ENCODE results near the gene PFN4. TPM values are rescaled to one million over a fixed set of nuclear protein-coding genes. Genes with fewer than 3 reads are reported as not detected.

Gene PFN4
- total RNA-seq, 1 experiment from 2014 or later = not detected

DNA sequence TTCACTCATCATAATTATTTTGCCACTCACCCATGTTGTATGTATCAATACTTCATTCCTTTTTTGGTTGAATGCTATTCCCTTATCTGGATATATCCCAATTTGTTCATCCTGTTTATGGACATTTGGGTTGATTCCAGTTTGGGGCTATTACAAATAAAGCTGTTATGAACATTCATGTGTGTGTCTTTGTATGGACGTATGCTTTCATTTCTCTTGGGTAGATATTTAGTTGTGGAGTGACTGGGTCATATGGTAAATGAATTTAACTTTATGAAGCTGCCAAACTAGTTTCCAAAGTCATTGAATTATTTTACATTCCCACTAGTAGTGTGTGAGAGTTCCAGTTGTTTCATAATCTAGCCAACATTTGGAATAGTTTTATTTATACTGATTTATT, 2.8 kb upstream of the PFN4 start:
- peaks cover 23% of the 10 kb centered on the region for H3K4me1 Mint-ChIP-seq
- ATAC-seq (no peak), DNase-seq (ENCODE audit: low spot score) (no peak)
- no peak overlapping the region for H3K27ac Mint-ChIP-seq
- TF ChIP-seq NR3C1 (CRISPR knock-in tag; conservative IDR thresholded peaks at IDR 0.05; ENCODE audit: low read depth) (no peak), NFATC4 (CRISPR knock-in tag; IDR thresholded peaks at IDR 0.05) (no peak)
- TF ChIP-seq, protein P1, sequence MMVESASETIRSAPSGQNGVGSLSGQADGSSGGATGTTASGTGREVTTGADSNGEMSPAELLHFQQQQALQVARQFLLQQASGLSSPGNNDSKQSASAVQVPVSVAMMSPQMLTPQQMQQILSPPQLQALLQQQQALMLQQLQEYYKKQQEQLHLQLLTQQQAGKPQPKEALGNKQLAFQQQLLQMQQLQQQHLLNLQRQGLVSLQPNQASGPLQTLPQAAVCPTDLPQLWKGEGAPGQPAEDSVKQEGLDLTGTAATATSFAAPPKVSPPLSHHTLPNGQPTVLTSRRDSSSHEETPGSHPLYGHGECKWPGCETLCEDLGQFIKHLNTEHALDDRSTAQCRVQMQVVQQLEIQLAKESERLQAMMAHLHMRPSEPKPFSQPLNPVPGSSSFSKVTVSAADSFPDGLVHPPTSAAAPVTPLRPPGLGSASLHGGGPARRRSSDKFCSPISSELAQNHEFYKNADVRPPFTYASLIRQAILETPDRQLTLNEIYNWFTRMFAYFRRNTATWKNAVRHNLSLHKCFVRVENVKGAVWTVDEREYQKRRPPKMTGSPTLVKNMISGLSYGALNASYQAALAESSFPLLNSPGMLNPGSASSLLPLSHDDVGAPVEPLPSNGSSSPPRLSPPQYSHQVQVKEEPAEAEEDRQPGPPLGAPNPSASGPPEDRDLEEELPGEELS (CRISPR knock-in tag; IDR thresholded peaks at IDR 0.05) = no peak
- TF ChIP-seq, protein P2, sequence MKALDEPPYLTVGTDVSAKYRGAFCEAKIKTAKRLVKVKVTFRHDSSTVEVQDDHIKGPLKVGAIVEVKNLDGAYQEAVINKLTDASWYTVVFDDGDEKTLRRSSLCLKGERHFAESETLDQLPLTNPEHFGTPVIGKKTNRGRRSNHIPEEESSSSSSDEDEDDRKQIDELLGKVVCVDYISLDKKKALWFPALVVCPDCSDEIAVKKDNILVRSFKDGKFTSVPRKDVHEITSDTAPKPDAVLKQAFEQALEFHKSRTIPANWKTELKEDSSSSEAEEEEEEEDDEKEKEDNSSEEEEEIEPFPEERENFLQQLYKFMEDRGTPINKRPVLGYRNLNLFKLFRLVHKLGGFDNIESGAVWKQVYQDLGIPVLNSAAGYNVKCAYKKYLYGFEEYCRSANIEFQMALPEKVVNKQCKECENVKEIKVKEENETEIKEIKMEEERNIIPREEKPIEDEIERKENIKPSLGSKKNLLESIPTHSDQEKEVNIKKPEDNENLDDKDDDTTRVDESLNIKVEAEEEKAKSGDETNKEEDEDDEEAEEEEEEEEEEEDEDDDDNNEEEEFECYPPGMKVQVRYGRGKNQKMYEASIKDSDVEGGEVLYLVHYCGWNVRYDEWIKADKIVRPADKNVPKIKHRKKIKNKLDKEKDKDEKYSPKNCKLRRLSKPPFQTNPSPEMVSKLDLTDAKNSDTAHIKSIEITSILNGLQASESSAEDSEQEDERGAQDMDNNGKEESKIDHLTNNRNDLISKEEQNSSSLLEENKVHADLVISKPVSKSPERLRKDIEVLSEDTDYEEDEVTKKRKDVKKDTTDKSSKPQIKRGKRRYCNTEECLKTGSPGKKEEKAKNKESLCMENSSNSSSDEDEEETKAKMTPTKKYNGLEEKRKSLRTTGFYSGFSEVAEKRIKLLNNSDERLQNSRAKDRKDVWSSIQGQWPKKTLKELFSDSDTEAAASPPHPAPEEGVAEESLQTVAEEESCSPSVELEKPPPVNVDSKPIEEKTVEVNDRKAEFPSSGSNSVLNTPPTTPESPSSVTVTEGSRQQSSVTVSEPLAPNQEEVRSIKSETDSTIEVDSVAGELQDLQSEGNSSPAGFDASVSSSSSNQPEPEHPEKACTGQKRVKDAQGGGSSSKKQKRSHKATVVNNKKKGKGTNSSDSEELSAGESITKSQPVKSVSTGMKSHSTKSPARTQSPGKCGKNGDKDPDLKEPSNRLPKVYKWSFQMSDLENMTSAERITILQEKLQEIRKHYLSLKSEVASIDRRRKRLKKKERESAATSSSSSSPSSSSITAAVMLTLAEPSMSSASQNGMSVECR (CRISPR knock-in tag; IDR thresholded peaks at IDR 0.05; ENCODE audit: borderline replicate concordance) = no peak
- ChIA-PET CTCF (no interaction called here), POLR2A (no interaction called here)
- H3K36me3 Mint-ChIP-seq = no peaks in the 10 kb centered on the region
- H3K9me3 Mint-ChIP-seq = peaks cover 5% of the 10 kb centered on the region
- peaks cover 29% of the 10 kb centered on the region for H3K27me3 Mint-ChIP-seq (ENCODE audit: low read depth)
- H3K4me3 Mint-ChIP-seq = no peak overlapping the region

DNA sequence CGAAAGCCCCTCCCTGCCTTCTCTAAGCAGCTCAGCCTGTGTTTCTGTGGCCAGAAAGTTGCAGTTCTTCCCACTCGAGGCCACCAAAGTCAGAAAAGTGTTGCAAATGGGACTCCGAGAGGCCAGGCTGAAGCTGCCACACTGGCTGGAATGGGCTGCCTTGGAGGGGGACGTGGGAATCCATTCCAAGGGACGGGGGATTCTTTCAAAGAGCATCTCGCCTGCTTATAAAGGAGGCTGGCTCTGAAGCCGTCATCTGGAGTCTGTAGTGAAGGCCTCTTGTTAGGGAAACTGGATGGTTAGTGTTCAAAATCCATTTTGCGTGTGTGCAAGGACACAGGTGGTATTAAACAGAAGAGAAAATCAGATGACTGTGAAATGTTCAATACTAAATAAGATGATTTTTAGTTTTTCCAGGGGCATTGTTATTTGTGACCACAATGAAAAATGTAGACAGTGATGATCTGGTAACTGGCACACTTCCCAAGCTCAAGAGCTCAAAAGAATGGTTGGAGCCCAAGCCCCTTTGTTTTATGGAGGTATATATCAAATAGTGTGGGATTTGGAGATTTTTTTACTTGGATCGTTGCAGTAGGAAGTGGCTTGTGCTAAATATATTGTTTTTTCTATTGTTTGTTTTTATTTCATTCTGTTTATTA, 917 bp upstream of the PFN4 start:
- H3K36me3 Mint-ChIP-seq = no peaks in the 10 kb centered on the region
- CTCF ChIA-PET = interaction anchor here (6.6 kb wide), 1 partner anchor 40 kb away, joined by 64 read pairs; the partner anchor contains the start of gene TP53I3
- peaks cover 24% of the 10 kb centered on the region for H3K4me1 Mint-ChIP-seq
- H3K27me3 Mint-ChIP-seq (ENCODE audit: low read depth) = peaks cover 29% of the 10 kb centered on the region
- H3K27ac Mint-ChIP-seq = no peak overlapping the region
- POLR2A ChIA-PET = interaction anchor here (0.5 to 2.4 kb wide), 3 partner anchors 9 to 40 kb away, joined by 3 to 13 read pairs (median 3); partner anchors contain the start of gene TP53I3
- DNase-seq (ENCODE audit: low spot score) (no peak), ATAC-seq (peak; percentile 7)
- peak overlapping the region; percentile 76 for H3K4me3 Mint-ChIP-seq
- peaks cover 5% of the 10 kb centered on the region for H3K9me3 Mint-ChIP-seq
- TF ChIP-seq ZNF219 (CRISPR knock-in tag; IDR thresholded peaks at IDR 0.05; ENCODE audit: borderline replicate concordance) (no peak), NR3C1 (CRISPR knock-in tag; conservative IDR thresholded peaks at IDR 0.05; ENCODE audit: low read depth) (no peak), FOXK1 (CRISPR knock-in tag; IDR thresholded peaks at IDR 0.05) (no peak), RELA (CRISPR knock-in tag; IDR thresholded peaks at IDR 0.05; ENCODE audit: borderline replicate concordance) (no peak), NFATC4 (CRISPR knock-in tag; IDR thresholded peaks at IDR 0.05) (no peak), JUN (CRISPR knock-in tag; IDR thresholded peaks at IDR 0.05) (no peak), SMAD3 (CRISPR knock-in tag; IDR thresholded peaks at IDR 0.05; ENCODE audit: borderline replicate concordance) (no peak)
- TF ChIP-seq, protein P3, sequence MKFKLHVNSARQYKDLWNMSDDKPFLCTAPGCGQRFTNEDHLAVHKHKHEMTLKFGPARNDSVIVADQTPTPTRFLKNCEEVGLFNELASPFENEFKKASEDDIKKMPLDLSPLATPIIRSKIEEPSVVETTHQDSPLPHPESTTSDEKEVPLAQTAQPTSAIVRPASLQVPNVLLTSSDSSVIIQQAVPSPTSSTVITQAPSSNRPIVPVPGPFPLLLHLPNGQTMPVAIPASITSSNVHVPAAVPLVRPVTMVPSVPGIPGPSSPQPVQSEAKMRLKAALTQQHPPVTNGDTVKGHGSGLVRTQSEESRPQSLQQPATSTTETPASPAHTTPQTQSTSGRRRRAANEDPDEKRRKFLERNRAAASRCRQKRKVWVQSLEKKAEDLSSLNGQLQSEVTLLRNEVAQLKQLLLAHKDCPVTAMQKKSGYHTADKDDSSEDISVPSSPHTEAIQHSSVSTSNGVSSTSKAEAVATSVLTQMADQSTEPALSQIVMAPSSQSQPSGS (CRISPR knock-in tag; IDR thresholded peaks at IDR 0.05; ENCODE audit: borderline replicate concordance, low read depth) = no peak
- TF ChIP-seq, protein P4, sequence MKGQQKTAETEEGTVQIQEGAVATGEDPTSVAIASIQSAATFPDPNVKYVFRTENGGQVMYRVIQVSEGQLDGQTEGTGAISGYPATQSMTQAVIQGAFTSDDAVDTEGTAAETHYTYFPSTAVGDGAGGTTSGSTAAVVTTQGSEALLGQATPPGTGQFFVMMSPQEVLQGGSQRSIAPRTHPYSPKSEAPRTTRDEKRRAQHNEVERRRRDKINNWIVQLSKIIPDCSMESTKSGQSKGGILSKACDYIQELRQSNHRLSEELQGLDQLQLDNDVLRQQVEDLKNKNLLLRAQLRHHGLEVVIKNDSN (CRISPR knock-in tag; IDR thresholded peaks at IDR 0.05) = no peak
- TF ChIP-seq, protein P5, sequence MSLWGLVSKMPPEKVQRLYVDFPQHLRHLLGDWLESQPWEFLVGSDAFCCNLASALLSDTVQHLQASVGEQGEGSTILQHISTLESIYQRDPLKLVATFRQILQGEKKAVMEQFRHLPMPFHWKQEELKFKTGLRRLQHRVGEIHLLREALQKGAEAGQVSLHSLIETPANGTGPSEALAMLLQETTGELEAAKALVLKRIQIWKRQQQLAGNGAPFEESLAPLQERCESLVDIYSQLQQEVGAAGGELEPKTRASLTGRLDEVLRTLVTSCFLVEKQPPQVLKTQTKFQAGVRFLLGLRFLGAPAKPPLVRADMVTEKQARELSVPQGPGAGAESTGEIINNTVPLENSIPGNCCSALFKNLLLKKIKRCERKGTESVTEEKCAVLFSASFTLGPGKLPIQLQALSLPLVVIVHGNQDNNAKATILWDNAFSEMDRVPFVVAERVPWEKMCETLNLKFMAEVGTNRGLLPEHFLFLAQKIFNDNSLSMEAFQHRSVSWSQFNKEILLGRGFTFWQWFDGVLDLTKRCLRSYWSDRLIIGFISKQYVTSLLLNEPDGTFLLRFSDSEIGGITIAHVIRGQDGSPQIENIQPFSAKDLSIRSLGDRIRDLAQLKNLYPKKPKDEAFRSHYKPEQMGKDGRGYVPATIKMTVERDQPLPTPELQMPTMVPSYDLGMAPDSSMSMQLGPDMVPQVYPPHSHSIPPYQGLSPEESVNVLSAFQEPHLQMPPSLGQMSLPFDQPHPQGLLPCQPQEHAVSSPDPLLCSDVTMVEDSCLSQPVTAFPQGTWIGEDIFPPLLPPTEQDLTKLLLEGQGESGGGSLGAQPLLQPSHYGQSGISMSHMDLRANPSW (CRISPR knock-in tag; conservative IDR thresholded peaks at IDR 0.05; ENCODE audit: low read depth) = no peak
- TF ChIP-seq, protein P6, sequence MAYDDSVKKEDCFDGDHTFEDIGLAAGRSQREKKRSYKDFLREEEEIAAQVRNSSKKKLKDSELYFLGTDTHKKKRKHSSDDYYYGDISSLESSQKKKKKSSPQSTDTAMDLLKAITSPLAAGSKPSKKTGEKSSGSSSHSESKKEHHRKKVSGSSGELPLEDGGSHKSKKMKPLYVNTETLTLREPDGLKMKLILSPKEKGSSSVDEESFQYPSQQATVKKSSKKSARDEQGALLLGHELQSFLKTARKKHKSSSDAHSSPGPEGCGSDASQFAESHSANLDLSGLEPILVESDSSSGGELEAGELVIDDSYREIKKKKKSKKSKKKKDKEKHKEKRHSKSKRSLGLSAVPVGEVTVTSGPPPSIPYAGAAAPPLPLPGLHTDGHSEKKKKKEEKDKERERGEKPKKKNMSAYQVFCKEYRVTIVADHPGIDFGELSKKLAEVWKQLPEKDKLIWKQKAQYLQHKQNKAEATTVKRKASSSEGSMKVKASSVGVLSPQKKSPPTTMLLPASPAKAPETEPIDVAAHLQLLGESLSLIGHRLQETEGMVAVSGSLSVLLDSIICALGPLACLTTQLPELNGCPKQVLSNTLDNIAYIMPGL (CRISPR knock-in tag; IDR thresholded peaks at IDR 0.05) = no peak
- TF ChIP-seq, protein P7, sequence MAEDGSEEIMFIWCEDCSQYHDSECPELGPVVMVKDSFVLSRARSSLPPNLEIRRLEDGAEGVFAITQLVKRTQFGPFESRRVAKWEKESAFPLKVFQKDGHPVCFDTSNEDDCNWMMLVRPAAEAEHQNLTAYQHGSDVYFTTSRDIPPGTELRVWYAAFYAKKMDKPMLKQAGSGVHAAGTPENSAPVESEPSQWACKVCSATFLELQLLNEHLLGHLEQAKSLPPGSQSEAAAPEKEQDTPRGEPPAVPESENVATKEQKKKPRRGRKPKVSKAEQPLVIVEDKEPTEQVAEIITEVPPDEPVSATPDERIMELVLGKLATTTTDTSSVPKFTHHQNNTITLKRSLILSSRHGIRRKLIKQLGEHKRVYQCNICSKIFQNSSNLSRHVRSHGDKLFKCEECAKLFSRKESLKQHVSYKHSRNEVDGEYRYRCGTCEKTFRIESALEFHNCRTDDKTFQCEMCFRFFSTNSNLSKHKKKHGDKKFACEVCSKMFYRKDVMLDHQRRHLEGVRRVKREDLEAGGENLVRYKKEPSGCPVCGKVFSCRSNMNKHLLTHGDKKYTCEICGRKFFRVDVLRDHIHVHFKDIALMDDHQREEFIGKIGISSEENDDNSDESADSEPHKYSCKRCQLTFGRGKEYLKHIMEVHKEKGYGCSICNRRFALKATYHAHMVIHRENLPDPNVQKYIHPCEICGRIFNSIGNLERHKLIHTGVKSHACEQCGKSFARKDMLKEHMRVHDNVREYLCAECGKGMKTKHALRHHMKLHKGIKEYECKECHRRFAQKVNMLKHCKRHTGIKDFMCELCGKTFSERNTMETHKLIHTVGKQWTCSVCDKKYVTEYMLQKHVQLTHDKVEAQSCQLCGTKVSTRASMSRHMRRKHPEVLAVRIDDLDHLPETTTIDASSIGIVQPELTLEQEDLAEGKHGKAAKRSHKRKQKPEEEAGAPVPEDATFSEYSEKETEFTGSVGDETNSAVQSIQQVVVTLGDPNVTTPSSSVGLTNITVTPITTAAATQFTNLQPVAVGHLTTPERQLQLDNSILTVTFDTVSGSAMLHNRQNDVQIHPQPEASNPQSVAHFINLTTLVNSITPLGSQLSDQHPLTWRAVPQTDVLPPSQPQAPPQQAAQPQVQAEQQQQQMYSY (CRISPR knock-in tag; IDR thresholded peaks at IDR 0.05) = no peak
- TF ChIP-seq, protein P8, sequence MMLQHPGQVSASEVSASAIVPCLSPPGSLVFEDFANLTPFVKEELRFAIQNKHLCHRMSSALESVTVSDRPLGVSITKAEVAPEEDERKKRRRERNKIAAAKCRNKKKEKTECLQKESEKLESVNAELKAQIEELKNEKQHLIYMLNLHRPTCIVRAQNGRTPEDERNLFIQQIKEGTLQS (CRISPR knock-in tag; conservative IDR thresholded peaks at IDR 0.05) = no peak
